SU-DHL-6 (cell line): ENCODE data around the gene CDPF1.

Experiments used
- H2AFZ ChIP-seq: fragments of 200-600 bp; sonication (generic); 2 replicates; pipeline ENCODE4 v1.6.1; 2014; ENCODE audit warnings: low read depth, mild to moderate bottlenecking, moderate library complexity, mixed read lengths, antibody characterized with exemption, low read length; ENCODE audit not compliant: severe bottlenecking
- H3F3A ChIP-seq: fragments of 200-600 bp; shearing (Covaris generic); 2 replicates; pipeline ENCODE4 v1.6.0; 2016; ENCODE audit warnings: antibody characterized with exemption, mild to moderate bottlenecking; ENCODE audit not compliant: insufficient read depth
- H3K27ac ChIP-seq: fragments of 200-600 bp; sonication (generic); 2 replicates; pipeline ENCODE4 v1.5.1; 2016; ENCODE audit warnings: low read depth, mild to moderate bottlenecking, low read length, moderate library complexity, mixed read lengths
- H3K27me3 ChIP-seq: fragments of 200-600 bp; sonication (generic), shearing (Covaris generic); 2 replicates; pipeline ENCODE4 v1.6.0; 2014; ENCODE audit warnings: mild to moderate bottlenecking, low read length
- H3K36me3 ChIP-seq: fragments of 200-600 bp; sonication (generic); 2 replicates; pipeline ENCODE4 v1.6.1; 2014; ENCODE audit warnings: mild to moderate bottlenecking, low read length, mixed read lengths
- H3K4me2 ChIP-seq: fragments of 300-600, 200-600 bp; shearing (Covaris generic), sonication (generic); 2 replicates; pipeline ENCODE4 v1.6.0; 2014; ENCODE audit warnings: low read length, low read depth, mild to moderate bottlenecking; ENCODE audit not compliant: poor library complexity, severe bottlenecking
- H3K4me3 ChIP-seq: fragments of 200-600 bp; sonication (generic); 2 replicates; pipeline ENCODE4 v1.5.1; 2014; ENCODE audit warnings: antibody characterized with exemption, low read length, mild to moderate bottlenecking, mixed read lengths; ENCODE audit not compliant: insufficient read depth, poor library complexity, severe bottlenecking
- H3K79me2 ChIP-seq: fragments of 200-600 bp; sonication (generic); 2 replicates; pipeline ENCODE4 v1.6.1; 2014; ENCODE audit warnings: mild to moderate bottlenecking, low read length, moderate library complexity; ENCODE audit not compliant: insufficient read depth
- H3K9ac ChIP-seq: fragments of 200-600 bp; sonication (generic); 2 replicates; pipeline ENCODE4 v1.7.0; 2014; ENCODE audit warnings: mild to moderate bottlenecking, low read length
- H3K9me2 ChIP-seq: fragments of 200-600 bp; sonication (generic); replicated peaks from 2 replicates; pipeline ENCODE4 v1.6.1; 2014; ENCODE audit warnings: low read length; ENCODE audit not compliant: insufficient read depth
- H3K9me3 ChIP-seq: fragments of 200-600 bp; sonication (generic); 2 replicates; pipeline ENCODE4 v1.6.1; 2014; ENCODE audit warnings: low read length, mixed read lengths; ENCODE audit not compliant: insufficient read depth
- H4K20me1 ChIP-seq: fragments of 200-600 bp; sonication (generic); 2 replicates; pipeline ENCODE4 v1.6.1; 2014; ENCODE audit warnings: low read depth, mild to moderate bottlenecking, antibody characterized with exemption, low read length, moderate library complexity, mixed read lengths
- CTCF ChIP-seq: fragments of 200-600 bp; sonication (generic); IDR thresholded peaks from one replicate; pipeline ENCODE4 v1.5.1; 2017; ENCODE audit warnings: antibody characterized with exemption, mild to moderate bottlenecking, low read length, moderate library complexity; ENCODE audit not compliant: insufficient read depth, poor library complexity, severe bottlenecking
- EZH2phosphoT487 ChIP-seq: fragments of 200-600 bp; sonication (generic), shearing (Covaris generic); conservative IDR thresholded peaks from 2 replicates; pipeline ENCODE4 v1.6.1; 2018; ENCODE audit warnings: mild to moderate bottlenecking, antibody characterized with exemption, low read length, moderate library complexity, mixed read lengths

The CDPF1 gene

DNA sequence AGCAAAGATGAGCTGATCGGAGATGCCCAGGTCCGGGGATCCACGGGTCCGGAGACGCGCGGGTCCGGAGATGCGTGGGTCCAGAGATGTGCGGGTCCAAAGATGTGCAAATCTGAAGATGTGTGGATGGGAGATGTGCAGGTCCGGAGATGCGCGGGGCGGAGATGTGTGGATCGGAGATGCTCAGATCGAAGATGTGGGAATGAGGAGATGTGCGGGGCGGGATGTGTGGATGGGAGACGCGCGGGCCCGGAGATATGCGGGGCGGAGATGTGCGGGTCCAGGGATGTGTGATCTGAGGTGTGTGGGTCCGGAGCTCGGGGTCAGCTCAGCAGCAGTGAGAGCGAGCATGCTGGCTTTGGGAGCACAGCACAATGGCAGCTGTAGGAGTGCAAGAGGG, 35.5 kb downstream of the CDPF1 start:
- no peak overlapping the region for H3K4me3 ChIP-seq
- no peaks in the 10 kb centered on the region for H3K9me2 ChIP-seq
- no peaks in the 10 kb centered on the region for H3K9me3 ChIP-seq
- no peak overlapping the region for H3K27ac ChIP-seq
- H3K27me3 ChIP-seq, result no peaks in the 10 kb centered on the region
- H4K20me1 ChIP-seq, result no peaks in the 10 kb centered on the region
- H3K79me2 ChIP-seq, result no peaks in the 10 kb centered on the region
- H3F3A ChIP-seq, result no peaks in the 10 kb centered on the region
- H3K9ac ChIP-seq, result no peak overlapping the region
- TF ChIP-seq EZH2phosphoT487, result no peak
- TF ChIP-seq CTCF, result no peak
- H3K36me3 ChIP-seq, result no peaks in the 10 kb centered on the region
- no peak overlapping the region for H2AFZ ChIP-seq
- no peak overlapping the region for H3K4me2 ChIP-seq

DNA sequence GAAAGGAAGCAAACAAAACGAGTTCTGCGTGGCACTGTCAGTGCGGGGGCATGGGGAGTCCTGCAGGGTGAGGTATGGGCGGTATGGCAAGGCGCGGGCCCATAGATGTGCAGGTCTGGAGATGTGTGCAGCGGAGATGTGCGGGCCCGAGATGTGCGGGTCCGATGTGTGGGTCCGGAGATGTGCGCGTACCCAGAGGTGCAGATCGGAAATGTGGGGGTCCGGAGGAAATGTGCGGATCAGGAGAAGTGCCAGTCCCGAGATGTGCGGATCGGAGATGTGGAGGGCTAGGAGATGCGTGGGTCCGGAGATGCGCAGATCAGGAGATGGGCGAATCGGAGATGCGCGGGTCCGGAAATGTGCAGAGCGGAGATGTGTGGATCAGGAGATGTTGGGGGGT, 35.9 kb downstream of the CDPF1 start:
- Histone ChIP-seq H3K79me2 (no peaks in the 10 kb centered on the region), H3K4me3 (no peak overlapping the region), H3K9ac (no peak overlapping the region), H2AFZ (no peak overlapping the region), H3K27ac (no peak overlapping the region), H3K27me3 (no peaks in the 10 kb centered on the region), H3K36me3 (no peaks in the 10 kb centered on the region), H3K9me2 (no peaks in the 10 kb centered on the region), H3K9me3 (no peaks in the 10 kb centered on the region), H3F3A (no peaks in the 10 kb centered on the region), H4K20me1 (no peaks in the 10 kb centered on the region), H3K4me2 (no peak overlapping the region)
- no peak for TF ChIP-seq EZH2phosphoT487

- TF ChIP-seq CTCF, result no peak
- TF ChIP-seq EZH2phosphoT487, result no peak
- Histone ChIP-seq H3K4me3 (no peak overlapping the region), H3K36me3 (no peaks in the 10 kb centered on the region), H3K9ac (no peak overlapping the region), H3K79me2 (no peaks in the 10 kb centered on the region), H4K20me1 (no peaks in the 10 kb centered on the region), H3K4me2 (no peak overlapping the region), H2AFZ (no peak overlapping the region), H3F3A (no peaks in the 10 kb centered on the region), H3K9me2 (no peaks in the 10 kb centered on the region), H3K9me3 (no peaks in the 10 kb centered on the region), H3K27me3 (no peaks in the 10 kb centered on the region), H3K27ac (no peak overlapping the region)
Observed at GRCh38 chr22:46213052-46213451, 37.0 kb downstream of the CDPF1 start.

GRCh38 chr22:46212195-46212594, 37.9 kb downstream of the CDPF1 start:
- Histone ChIP-seq H3K9me3 (no peaks in the 10 kb centered on the region), H3K9ac (no peak overlapping the region), H3K4me2 (no peak overlapping the region), H3K4me3 (no peak overlapping the region), H2AFZ (no peak overlapping the region), H3K36me3 (no peaks in the 10 kb centered on the region), H4K20me1 (no peaks in the 10 kb centered on the region), H3K79me2 (no peaks in the 10 kb centered on the region), H3K27me3 (no peaks in the 10 kb centered on the region), H3F3A (no peaks in the 10 kb centered on the region), H3K9me2 (no peaks in the 10 kb centered on the region), H3K27ac (no peak overlapping the region)
- TF ChIP-seq CTCF, result no peak
- no peak for TF ChIP-seq EZH2phosphoT487
